ENCODE measurements around the gene UROD.
A peak's percentile ranks its signal among the peaks of the same experiment; 100 is the strongest.

Gene UROD

GRCh38 chr1:45014321-45015028 lies 2.4 kb downstream of the UROD start:
- peak; percentile 94 for DNase-seq (ENCODE audit: low read depth)
- H3K4me3 ChIP-seq (ENCODE audit: low read depth, low read length): no peak overlapping the region
- peak; percentile 97 for TF ChIP-seq CTCF (conservative IDR thresholded peaks at IDR 0.05; ENCODE audit: low read depth, low read length)

- TF ChIP-seq CTCF (conservative IDR thresholded peaks at IDR 0.05; ENCODE audit: low read depth, low read length): no peak
- DNase-seq (ENCODE audit: low read depth): no peak
- no peak overlapping the region for H3K4me3 ChIP-seq (ENCODE audit: low read depth, low read length)
These were observed 3.6 kb downstream of the UROD start for GRCh38 chr1:45015683-45016082.

- DNase-seq (ENCODE audit: low read depth): no peak
- H3K4me3 ChIP-seq (ENCODE audit: low read depth, low read length): no peak overlapping the region
- TF ChIP-seq CTCF (conservative IDR thresholded peaks at IDR 0.05; ENCODE audit: low read depth, low read length): no peak
These were observed 4.1 kb downstream of the UROD start for GRCh38 chr1:45016090-45016697.

GRCh38 chr1:45016767-45017166 lies 4.7 kb downstream of the UROD start:
- TF ChIP-seq CTCF (conservative IDR thresholded peaks at IDR 0.05; ENCODE audit: low read depth, low read length): no peak
- H3K4me3 ChIP-seq (ENCODE audit: low read depth, low read length): no peak overlapping the region
- no peak for DNase-seq (ENCODE audit: low read depth)

- H3K4me3 ChIP-seq (ENCODE audit: low read depth, low read length): no peak overlapping the region
- peak; percentile 92 for TF ChIP-seq CTCF (conservative IDR thresholded peaks at IDR 0.05; ENCODE audit: low read depth, low read length)
- DNase-seq (ENCODE audit: low read depth): peak; percentile 80
These were observed 6.7 kb downstream of the UROD start for GRCh38 chr1:45018599-45019230.

DNA sequence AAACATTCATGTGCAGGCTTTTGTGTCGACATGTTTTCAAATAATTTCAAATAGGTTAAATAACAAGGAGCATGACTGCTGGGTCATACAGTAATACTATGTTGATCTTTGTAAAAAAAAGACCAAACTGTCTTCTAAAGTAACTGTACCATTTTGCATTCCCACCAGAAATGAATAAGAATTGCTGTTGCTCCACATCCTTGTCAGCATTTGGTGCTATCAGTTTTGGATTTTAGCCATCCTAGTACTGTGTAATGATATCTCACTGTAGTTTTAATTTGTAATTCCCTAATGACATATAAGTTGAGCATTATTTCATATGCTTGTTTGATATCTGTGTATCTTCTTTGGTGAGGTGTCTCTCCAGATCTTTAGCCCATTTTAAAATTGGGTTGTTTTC lies 11.6 kb downstream of the UROD start:
- H3K4me3 ChIP-seq (ENCODE audit: low read depth, low read length): no peak overlapping the region
- no peak for TF ChIP-seq CTCF (conservative IDR thresholded peaks at IDR 0.05; ENCODE audit: low read depth, low read length)
- no peak for DNase-seq (ENCODE audit: low read depth)

Data from choroid plexus epithelial cell (primary cell).